Smooth muscle cell of trachea (primary cell): ENCODE data around the gene ANKRD35. TPM values are rescaled to one million over a fixed set of nuclear protein-coding genes. Genes with fewer than 3 reads are reported as not detected.

Experiments
- total RNA-seq: library from RNA; depleted of rRNA; stranded (reverse); fragments of >200 nt; gene quantifications from 2 replicates; pipeline ENCODE4 v1.2.1, GENCODE V29; 2014

The ANKRD35 gene, protein sequence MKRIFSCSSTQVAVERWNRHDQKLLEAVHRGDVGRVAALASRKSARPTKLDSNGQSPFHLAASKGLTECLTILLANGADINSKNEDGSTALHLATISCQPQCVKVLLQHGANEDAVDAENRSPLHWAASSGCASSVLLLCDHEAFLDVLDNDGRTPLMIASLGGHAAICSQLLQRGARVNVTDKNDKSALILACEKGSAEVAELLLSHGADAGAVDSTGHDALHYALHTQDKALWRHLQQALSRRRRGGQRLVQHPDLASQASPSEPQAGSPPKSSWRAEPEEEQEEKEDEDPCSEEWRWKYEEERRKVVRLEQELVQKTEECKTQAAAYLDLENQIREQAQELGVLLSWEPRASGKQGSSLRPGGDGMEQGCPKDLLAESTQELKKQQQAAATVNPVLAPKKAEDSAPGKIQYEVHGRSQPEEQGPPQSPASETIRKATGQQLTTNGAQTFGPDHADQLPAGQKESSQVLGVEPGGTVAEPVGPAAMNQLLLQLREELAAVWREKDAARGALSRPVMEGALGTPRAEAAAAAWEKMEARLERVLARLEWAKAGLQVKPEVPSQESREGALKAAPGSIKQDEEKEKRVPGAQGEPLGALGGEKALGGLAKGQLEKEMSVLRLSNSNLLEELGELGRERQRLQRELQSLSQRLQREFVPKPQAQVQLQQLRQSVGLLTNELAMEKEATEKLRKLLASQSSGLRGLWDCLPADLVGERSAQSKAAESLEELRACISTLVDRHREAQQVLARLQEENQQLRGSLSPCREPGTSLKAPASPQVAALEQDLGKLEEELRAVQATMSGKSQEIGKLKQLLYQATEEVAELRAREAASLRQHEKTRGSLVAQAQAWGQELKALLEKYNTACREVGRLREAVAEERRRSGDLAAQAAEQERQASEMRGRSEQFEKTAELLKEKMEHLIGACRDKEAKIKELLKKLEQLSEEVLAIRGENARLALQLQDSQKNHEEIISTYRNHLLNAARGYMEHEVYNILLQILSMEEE
- 3.3 and 5.5 TPM in 2 replicates for total RNA-seq

DNA sequence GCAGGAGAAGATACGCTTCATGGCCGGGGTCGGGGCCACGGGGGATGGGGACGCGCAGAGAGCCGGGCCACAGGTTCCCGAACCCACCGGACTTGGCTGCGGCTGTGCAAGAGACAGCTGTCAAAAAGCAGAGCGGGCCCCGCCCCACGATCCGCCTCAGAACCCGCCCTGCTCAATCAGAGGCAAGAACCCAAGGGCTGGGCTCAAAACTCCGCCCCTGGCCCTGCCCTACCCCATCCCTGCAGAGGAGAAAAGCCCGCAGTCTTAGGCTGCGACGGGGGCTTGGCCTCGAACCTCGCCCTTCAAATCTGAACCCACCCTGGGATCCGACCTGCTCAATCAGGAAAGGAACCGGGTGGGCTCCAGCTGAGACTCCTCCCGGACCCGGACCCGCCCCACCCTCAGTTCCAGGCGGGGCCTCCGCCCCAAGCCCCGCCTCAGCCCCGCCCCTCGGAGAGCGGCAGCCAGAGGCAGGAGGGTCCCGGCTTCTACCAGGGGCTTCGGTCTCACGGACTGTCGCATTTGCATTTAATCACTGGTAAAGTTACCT is at the start of gene ANKRD35:
ANKRD35 (minus strand) TSS at position 129 of the 550 bp plus-strand sequence; CDS start at position 21, 108 bp downstream.

DNA sequence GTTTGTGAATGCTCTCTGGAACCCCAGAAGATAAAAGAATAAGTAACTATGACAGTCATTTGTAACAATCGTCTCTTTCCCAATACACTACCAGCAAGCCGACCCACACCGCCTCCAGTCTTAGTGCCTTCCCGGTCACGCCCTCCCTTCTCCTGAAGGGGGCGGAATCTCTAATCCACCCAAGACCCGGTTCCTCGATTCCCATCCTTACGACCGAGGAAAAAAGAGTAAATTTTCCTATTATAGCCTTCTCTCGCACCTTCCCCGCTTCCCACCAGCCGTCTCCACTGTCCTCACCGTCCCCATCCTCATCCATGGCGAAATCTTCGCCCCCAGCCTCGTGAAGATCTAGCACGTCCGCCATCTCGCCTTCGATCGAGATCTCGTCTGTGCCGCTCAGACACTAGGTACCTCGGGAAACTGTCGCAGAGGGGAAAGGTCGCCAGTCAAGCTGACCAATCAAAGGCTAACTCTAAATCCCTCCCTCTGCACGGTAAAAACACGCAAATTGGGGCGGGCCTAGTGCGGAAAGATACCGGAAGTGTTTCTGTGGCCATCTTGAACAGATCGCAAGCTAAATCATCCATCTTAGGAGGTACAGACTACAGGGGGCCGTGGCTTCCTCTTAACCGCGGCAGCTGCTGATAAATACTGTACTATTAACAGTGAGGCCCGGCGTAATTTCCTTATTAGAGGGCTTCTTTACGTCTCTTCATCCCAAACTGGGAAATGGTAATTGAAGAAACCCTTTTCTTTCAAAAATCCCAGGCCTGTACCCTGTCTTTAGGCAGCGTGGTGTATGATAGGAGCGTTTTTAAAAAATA is 41.6 kb upstream of the ANKRD35 start, which contains the start of gene RBM8A:
RBM8A (minus strand) TSS at position 422 of the 824 bp plus-strand sequence; CDS start at position 364, 58 bp downstream.

DNA sequence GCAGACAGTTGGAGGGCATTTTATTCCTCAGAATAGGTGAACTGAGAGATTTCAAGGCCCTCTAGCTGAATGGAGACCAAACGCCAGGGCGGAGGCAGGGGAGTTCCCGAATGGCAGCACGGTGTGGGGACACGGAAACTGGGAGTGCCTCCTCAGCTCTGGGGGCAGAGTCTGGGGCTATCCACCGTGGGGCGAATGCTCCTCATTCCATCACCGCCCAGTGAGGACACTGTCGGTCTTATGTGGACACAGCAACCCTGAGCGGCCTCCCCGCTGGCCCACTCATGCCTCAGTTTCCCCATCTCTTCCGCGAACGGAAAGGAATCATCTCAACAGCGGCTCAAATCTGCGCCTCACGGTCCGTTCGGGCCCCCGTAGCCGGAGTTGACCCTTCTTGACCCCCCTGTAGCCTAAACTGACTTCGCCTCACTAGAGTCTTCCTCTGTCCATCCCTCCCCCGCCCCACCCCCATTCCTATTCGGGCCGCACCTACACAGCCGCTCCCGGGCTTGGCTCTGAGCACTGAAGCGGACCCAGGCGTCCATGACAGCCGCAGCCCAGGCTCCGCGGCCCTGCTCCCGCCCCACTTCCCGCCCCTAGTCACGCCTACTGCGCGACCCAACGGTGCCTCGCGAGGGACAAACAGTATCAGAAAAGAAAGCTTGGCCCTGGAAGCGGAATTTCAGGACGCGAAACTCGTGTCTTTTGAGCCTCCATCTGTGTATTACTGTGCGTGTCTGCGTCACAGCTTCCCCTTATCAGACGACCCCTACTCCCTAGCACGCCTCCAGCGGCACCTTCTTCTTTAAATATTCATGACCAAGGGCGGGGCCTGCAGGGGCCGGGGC is 32.7 kb upstream of the ANKRD35 start, which contains the start of gene PEX11B:
PEX11B (minus strand) TSS at position 574 of the 848 bp plus-strand sequence; CDS start at position 545, 29 bp downstream.

DNA sequence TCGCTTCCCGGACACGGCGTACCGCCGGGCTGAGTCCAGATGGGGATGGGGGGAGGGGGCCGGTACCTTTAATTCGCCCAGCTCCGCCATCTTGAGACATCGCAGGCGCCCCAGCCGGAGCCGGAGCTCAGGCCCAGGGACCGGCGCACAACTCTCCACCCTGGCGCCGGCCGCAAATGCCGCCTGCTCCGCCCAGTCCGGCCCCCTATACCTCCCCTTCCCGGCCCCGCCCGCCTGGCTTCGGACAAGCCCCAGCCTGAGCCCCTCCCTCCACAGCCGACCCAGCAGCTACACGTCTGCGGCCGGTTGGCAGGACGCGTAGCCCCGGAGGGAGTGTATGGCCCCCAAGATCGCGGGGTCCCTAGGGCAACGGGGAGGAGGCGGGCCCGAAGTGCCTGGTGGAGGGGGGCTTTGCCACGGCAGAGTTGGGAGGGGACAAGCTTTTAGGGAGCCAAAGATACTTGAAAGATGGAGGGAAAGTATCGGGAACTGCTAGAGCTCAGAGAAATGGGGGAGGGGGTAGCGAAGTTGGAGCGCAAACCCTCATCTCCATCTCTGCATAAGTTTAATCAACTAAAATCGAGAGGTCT is 26.7 kb downstream of the ANKRD35 start, which contains the start of gene PIAS3:
PIAS3 (minus strand) TSS at position 181 of the 590 bp plus-strand sequence; CDS start at position 90, 91 bp downstream.

DNA sequence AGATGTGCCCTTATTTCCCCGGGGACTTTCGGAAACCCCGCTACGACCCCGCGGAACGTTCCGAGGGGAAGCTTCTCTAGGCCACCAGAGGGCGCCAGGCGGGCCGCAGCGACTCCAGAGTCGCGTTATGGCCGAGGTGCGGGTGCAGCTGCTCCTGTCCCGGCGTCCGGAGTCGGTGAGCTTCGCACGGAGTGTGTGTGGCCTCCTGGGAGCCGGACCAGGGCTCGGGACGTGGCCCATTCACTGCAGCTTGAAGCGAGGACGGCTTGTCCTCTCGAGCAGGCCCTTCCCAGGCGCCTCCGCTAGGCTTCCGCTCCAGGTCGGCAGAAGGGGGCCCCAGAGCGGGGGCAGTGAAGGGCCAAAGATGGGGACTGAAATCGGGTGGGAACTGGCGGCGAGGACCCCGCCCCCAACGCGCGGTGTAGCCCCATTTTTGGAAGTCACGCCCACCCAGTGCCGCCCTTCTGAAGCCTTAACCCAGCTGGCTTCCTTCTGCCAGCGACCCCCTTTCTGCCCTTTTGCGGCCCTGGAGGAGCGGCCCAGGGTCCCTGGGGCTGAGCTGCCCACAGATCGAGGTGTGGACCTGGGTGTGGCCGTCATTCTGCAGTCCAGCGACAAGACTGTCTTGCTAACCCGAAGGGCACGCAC is 40.0 kb downstream of the ANKRD35 start, which contains the start of gene NUDT17:
NUDT17 (plus strand) TSS at position 117 of the 648 bp plus-strand sequence; CDS start at position 128, 11 bp downstream.

DNA sequence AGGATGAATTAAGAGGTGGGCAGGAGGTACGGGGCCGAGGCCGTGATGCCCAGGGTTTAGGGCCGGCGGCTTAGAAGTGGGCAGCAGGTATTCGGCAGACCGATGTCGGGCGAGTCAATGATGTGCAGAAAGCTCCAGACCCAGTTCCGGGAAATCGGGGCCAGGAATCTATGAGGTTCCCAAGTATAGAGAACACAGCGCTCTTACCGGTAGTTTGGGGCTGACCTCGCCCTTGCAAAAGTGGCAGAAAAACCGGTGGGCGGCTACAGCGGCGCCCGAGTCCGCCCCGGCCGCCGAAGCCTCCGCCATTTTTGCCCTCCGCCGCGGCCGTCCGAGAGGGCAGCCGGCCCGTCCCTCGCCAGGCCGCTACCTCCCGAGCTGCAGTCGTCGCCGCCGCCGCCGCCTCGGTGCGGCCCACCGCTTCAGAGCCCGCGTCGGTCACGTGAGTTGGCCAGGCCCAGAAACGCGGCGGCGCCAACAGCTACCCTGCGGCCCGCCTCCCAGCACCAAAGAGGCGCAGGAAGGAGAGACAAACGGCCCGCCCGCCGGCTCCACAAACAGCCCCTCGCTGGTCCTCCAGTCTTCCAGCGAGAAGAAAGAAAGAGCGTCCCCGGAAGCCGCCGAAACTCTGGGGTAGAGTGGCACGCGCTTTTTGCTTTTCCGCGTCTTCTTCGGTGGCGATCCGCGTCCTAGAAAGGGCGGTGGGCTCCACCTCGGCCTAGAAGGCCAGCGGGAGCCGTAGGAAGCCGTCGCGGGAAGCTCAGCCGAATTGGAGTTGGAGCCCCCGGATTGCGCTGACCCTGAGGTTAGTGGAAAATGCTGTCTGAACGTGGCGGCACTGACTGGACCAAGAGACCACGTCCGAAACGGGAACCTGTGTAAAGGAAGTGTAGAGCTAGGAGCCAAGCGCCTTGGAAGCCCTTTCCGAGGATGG is 61.8 kb downstream of the ANKRD35 start, which contains the start of the genes POLR3C and RNF115:
POLR3C (plus strand) TSS at position 636 of the 934 bp plus-strand sequence. CDS start 1,577 bp downstream, outside the sequence.
RNF115 (minus strand) TSS at position 531 of the 934 bp plus-strand sequence; CDS start at position 309, 222 bp downstream.

Other genes starting within 250 kb of the ANKRD35 start
- 1.3 TPM in 1 of 2 replicates, not detected in the other for gene PDZK1, start 178.5 kb downstream of the ANKRD35 start, total RNA-seq
- gene CD160, start 166.4 kb downstream of the ANKRD35 start, total RNA-seq, result not detected in 2 replicates
- gene RNF115, start 61.8 kb downstream of the ANKRD35 start, total RNA-seq, result 20.8 and 29.1 TPM in 2 replicates
- gene POLR3C, start 61.7 kb downstream of the ANKRD35 start, total RNA-seq, result 44.7 and 50.9 TPM in 2 replicates
- gene NUDT17, start 40.2 kb downstream of the ANKRD35 start, total RNA-seq, result 3.0 and 3.8 TPM in 2 replicates
- 13.7 and 14.7 TPM in 2 replicates for gene PIAS3, start 26.8 kb downstream of the ANKRD35 start, total RNA-seq
- 2.3 and 11.9 TPM in 2 replicates for gene ITGA10, start 24.2 kb upstream of the ANKRD35 start, total RNA-seq
- 29.6 and 40.3 TPM in 2 replicates for gene PEX11B, start 32.9 kb upstream of the ANKRD35 start, total RNA-seq
- gene RBM8A, start 41.6 kb upstream of the ANKRD35 start, total RNA-seq, result 44.0 and 137 TPM in 2 replicates
- 19.0 and 26.0 TPM in 2 replicates for gene LIX1L, start 72.2 kb upstream of the ANKRD35 start, total RNA-seq
- gene ANKRD34A, start 78.7 kb upstream of the ANKRD35 start, total RNA-seq, result 0.50 and 0.73 TPM in 2 replicates
- gene POLR3GL, start 78.8 kb upstream of the ANKRD35 start, total RNA-seq, result 17.7 and 19.2 TPM in 2 replicates
- gene TXNIP, start 110.7 kb upstream of the ANKRD35 start, total RNA-seq, result 80.0 and 159 TPM in 2 replicates
- gene HJV, start 135.9 kb upstream of the ANKRD35 start, total RNA-seq, result not detected in 2 replicates